ENCODE measurements around the gene CALCOCO1.

- TF ChIP-seq CTCF (IDR thresholded peaks at IDR 0.05; ENCODE audit: poor library complexity, severe bottlenecking) (no peak), RAD21 (conservative IDR thresholded peaks at IDR 0.05) (no peak), POLR2AphosphoS5 (IDR thresholded peaks at IDR 0.05) (no peak)
Measured at GRCh38 chr12:53751336-53752191, 24.3 kb upstream of the CALCOCO1 start, which contains the start of gene CISTR.

All from neural cell (in vitro differentiated cells).